NCI-H2081 (cell line): Measurements from ENCODE around the gene IGSF9B.

Experiments
- DNase-seq, 2 experiments: peaks; one replicate each; lab custom pipeline; 2025; lab: John Stamatoyannopoulos, UW

Gene IGSF9B

GRCh38 chr11:133955945-133956421, 785 bp downstream of the IGSF9B start:
- DNase-seq: peak in 1 of 2 experiments; percentile 17

GRCh38 chr11:133955081-133955891, 1.5 kb downstream of the IGSF9B start:
- peak; percentile 34 to 59 for DNase-seq

- no peak for DNase-seq
These were observed 2.8 kb downstream of the IGSF9B start for GRCh38 chr11:133953999-133954398.

GRCh38 chr11:133953547-133953946, 3.2 kb downstream of the IGSF9B start:
- DNase-seq: no peak

GRCh38 chr11:133952199-133953190, 4.3 kb downstream of the IGSF9B start:
- no peak for DNase-seq

GRCh38 chr11:133951327-133952198, 5.2 kb downstream of the IGSF9B start:
- DNase-seq: peak; percentile 80 to 88

GRCh38 chr11:133950874-133951326, 5.9 kb downstream of the IGSF9B start:
- DNase-seq: peak; percentile 31 to 32

- DNase-seq: no peak
These were observed 6.3 kb downstream of the IGSF9B start for GRCh38 chr11:133950421-133950820.

GRCh38 chr11:133949129-133949528, 7.6 kb downstream of the IGSF9B start:
- no peak for DNase-seq

- peak; percentile 76 to 88 for DNase-seq
These were observed 8.1 kb downstream of the IGSF9B start for GRCh38 chr11:133948711-133949110.

- DNase-seq: peak; percentile 73 to 84
These were observed 9.4 kb downstream of the IGSF9B start for GRCh38 chr11:133947321-133947756.

- peak; percentile 79 to 87 for DNase-seq
These were observed 10.0 kb downstream of the IGSF9B start for GRCh38 chr11:133946541-133947318.

GRCh38 chr11:133946051-133946450, 10.7 kb downstream of the IGSF9B start:
- no peak for DNase-seq

- DNase-seq: no peak
These were observed 11.4 kb downstream of the IGSF9B start for GRCh38 chr11:133945087-133945974.

- no peak for DNase-seq
These were observed 12.6 kb downstream of the IGSF9B start for GRCh38 chr11:133943950-133944698.

- no peak for DNase-seq
These were observed 14.2 kb downstream of the IGSF9B start for GRCh38 chr11:133942577-133942976.

- no peak for DNase-seq
These were observed 15.2 kb downstream of the IGSF9B start for GRCh38 chr11:133941546-133941945.

- DNase-seq: no peak
These were observed 16.7 kb downstream of the IGSF9B start for GRCh38 chr11:133940034-133940433.

GRCh38 chr11:133939558-133939957, 17.2 kb downstream of the IGSF9B start:
- DNase-seq: no peak
